A673 (cell line): ENCODE data around the gene AP3S2. TPM values are rescaled to one million over a fixed set of nuclear protein-coding genes. Genes with fewer than 3 reads are reported as not detected.

Experiments
- BruUV-seq: library from RNA; stranded (reverse); fragments of 400-500 nt; replicated peaks from 2 replicates; lab custom pipeline; 2021; lab: Mats Ljungman, UMichigan
- CTCF ChIA-PET: fragments of 300-600 bp; sonication (Branson Sonifier 250); formaldehyde crosslinking; loops from one replicate; lab custom pipeline; 2022; ENCODE audit warnings: antibody characterized with exemption; lab: Charles Lee
- POLR2A ChIA-PET: fragments of 300-600 bp; sonication (Branson Sonifier 250); formaldehyde crosslinking; loops from one replicate; lab custom pipeline; 2022; ENCODE audit warnings: antibody characterized with exemption; ENCODE audit not compliant: low non-redundant PET; lab: Charles Lee
- DNase-seq: peaks from one replicate; pipeline ENCODE4 v3.0.0-alpha.2; 2015; ENCODE audit warnings: low spot score
- H3K27ac ChIP-seq: fragments of 200-600 bp; sonication (generic); 2 replicates; pipeline ENCODE4 v1.5.1; 2016; ENCODE audit warnings: mixed run types, low read depth, mild to moderate bottlenecking, mixed read lengths, antibody characterized with exemption, low read length; ENCODE audit not compliant: poor library complexity, severe bottlenecking
- H3K27me3 ChIP-seq: fragments of 200-600 bp; sonication (generic); replicated peaks from 2 replicates; pipeline ENCODE4 v1.6.1; 2017; ENCODE audit warnings: mixed run types, low read depth, mild to moderate bottlenecking, mixed read lengths, antibody characterized with exemption, low read length; ENCODE audit not compliant: insufficient read depth, poor library complexity
- H3K36me3 ChIP-seq: fragments of 200-600 bp; sonication (generic); 2 replicates; pipeline ENCODE4 v1.6.1; 2016; ENCODE audit warnings: mixed run types, mild to moderate bottlenecking, mixed read lengths, antibody characterized with exemption, low read length; ENCODE audit not compliant: insufficient read depth, poor library complexity, severe bottlenecking
- H3K4me1 ChIP-seq: fragments of 200-600 bp; sonication (generic); 2 replicates; pipeline ENCODE4 v1.6.1; 2017; ENCODE audit warnings: mixed run types, mild to moderate bottlenecking, mixed read lengths, antibody characterized with exemption, low read length; ENCODE audit not compliant: insufficient read depth, poor library complexity, severe bottlenecking
- H3K4me3 ChIP-seq: fragments of 200-600 bp; sonication (generic); 2 replicates; pipeline ENCODE4 v1.5.1; 2016; ENCODE audit warnings: low read depth, mixed run types, mild to moderate bottlenecking, mixed read lengths, low read length; ENCODE audit not compliant: poor library complexity, severe bottlenecking
- H3K9me3 ChIP-seq: fragments of 200-600 bp; sonication (generic); 2 replicates; pipeline ENCODE4 v1.6.1; 2016; ENCODE audit warnings: mixed run types, low read depth, mild to moderate bottlenecking, mixed read lengths, antibody characterized with exemption, low read length; ENCODE audit not compliant: poor library complexity, severe bottlenecking
- EZH2 ChIP-seq: fragments of 200-600 bp; sonication (generic); IDR thresholded peaks from 2 replicates; pipeline ENCODE4 v1.6.1; 2017; ENCODE audit warnings: borderline replicate concordance, low read depth, mild to moderate bottlenecking, mixed read lengths, antibody characterized with exemption, low read length; ENCODE audit not compliant: poor library complexity, severe bottlenecking
- intact Hi-C: fragments of 100-400 bp; cut with micrococcal nuclease; formaldehyde crosslinking; loops from one replicate; pipeline ENCODE4 v1.10.0; 2022; ENCODE audit not compliant: unreplicated experiment
- total RNA-seq: library from RNA; stranded (reverse); gene quantifications from 2 replicates; pipeline ENCODE4 v1.2.3, GENCODE V29; 2021
- TF ChIP-seq, protein P1 (sequence below): fragments of 300-800, 200-600 bp; sonication (generic); conservative IDR thresholded peaks from 2 replicates; pipeline ENCODE4 v1.5.1; 2017; ENCODE audit warnings: low read depth, mild to moderate bottlenecking, antibody characterized with exemption, low read length, moderate library complexity, mixed read lengths

The AP3S2 gene
- total RNA-seq, 1 experiment from 2014 or later, result 32.0 TPM

DNA sequence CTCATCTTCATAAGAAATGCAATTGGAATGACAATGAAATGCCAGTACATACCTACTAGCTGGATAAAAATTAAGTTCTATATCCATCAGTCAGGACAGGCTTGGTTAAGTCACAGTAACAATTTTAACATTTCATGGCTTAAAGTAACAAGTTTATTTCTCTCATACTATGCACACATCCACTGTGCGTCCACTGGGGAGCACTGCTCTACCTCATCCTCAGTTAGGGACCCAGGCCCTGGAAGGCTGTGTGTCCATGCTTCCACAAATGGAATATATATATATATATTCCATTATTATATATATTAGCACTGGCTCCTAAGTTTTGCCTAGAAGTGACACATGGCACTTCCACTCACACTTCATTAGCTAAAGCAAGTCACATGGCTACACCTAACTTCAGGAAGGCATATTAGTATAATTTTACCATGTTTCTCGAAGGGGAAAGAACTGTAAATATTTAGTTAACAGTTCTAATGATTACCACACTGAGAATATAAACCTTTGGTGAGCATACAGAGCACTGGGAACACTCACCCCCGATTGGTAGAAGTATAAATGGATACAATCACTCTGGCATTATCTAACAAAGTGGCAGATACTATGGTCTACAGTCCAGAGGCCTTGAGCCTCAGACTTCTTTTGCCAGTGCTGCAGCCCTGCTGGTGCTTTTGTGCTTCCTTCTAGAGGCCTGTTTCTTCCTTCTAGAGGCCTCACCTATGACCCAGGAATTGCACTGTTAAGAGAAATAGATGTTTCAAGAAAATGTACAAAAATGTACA, 28.6 kb downstream of the AP3S2 start:
- Histone ChIP-seq H3K27ac (no peak overlapping the region), H3K4me3 (no peak overlapping the region), H3K27me3 (no peaks in the 10 kb centered on the region), H3K4me1 (no peaks in the 10 kb centered on the region), H3K9me3 (no peaks in the 10 kb centered on the region), H3K36me3 (peaks cover 8% of the 10 kb centered on the region)
- ChIA-PET CTCF (interaction anchor here (1.1 kb wide), 1 partner anchor 10 kb away, joined by 3 read pairs; no protein-coding TSS in a partner anchor), POLR2A (no interaction called here)
- DNase-seq, result no peak
- BruUV-seq, result no TSS peak
- intact Hi-C loops, result no loop called here
- TF ChIP-seq, protein P1, sequence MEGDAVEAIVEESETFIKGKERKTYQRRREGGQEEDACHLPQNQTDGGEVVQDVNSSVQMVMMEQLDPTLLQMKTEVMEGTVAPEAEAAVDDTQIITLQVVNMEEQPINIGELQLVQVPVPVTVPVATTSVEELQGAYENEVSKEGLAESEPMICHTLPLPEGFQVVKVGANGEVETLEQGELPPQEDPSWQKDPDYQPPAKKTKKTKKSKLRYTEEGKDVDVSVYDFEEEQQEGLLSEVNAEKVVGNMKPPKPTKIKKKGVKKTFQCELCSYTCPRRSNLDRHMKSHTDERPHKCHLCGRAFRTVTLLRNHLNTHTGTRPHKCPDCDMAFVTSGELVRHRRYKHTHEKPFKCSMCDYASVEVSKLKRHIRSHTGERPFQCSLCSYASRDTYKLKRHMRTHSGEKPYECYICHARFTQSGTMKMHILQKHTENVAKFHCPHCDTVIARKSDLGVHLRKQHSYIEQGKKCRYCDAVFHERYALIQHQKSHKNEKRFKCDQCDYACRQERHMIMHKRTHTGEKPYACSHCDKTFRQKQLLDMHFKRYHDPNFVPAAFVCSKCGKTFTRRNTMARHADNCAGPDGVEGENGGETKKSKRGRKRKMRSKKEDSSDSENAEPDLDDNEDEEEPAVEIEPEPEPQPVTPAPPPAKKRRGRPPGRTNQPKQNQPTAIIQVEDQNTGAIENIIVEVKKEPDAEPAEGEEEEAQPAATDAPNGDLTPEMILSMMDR, result no peak

DNA sequence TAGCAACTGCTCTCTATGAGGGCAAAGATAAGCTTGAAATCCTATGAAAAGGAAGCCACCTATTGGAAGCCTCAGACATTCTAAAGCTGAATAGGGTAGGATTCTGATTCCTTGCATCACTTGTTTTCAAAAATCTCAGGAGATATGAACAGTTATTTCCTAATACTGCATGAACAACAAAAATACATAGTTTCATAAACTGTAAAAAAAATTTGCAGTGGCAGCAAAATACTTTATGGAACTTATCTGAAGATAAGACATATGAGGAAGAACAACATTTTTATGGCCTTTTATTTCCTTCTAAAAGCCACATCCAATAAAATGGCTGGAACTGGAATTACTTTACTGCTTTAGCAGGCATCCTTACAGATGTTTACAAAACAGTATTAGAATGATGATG, 29.9 kb downstream of the AP3S2 start:
- intact Hi-C loops, result no loop called here
- H3K36me3 ChIP-seq, result peaks cover 11% of the 10 kb centered on the region
- H3K9me3 ChIP-seq, result no peaks in the 10 kb centered on the region
- TF ChIP-seq, protein P1, result no peak
- no peak for TF ChIP-seq EZH2
- H3K27me3 ChIP-seq, result no peaks in the 10 kb centered on the region
- POLR2A ChIA-PET, result no interaction called here
- CTCF ChIA-PET, result no interaction called here
- DNase-seq, result no peak
- no peak overlapping the region for H3K27ac ChIP-seq
- H3K4me1 ChIP-seq, result no peaks in the 10 kb centered on the region
- no peak overlapping the region for H3K4me3 ChIP-seq
- no TSS peak for BruUV-seq

DNA sequence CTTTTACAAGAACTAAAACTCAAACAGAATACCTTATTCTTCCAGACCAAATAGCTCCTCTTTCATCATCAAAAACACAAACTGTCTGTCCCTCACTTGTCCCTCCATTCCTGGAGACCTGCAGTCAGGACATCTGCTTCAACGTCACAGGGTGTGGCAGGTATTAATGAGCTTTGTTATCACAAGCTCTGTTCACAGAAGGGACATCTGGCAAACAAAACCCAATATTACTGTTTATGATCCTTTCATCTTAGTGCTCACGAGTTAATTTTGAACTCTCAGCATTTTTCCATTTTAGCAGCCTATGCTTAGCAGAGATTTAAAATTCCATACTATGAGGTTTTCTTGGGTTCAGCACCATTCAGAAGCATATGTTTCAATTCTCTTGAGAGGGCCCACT, 32.9 kb downstream of the AP3S2 start:
- CTCF ChIA-PET, result interaction anchor here (0.6 kb wide), 1 partner anchor 502 kb away, joined by 3 read pairs; no protein-coding TSS in a partner anchor
- Histone ChIP-seq H3K4me3 (no peak overlapping the region), H3K27me3 (no peaks in the 10 kb centered on the region), H3K9me3 (no peaks in the 10 kb centered on the region), H3K4me1 (no peaks in the 10 kb centered on the region), H3K36me3 (peaks cover 11% of the 10 kb centered on the region), H3K27ac (no peak overlapping the region)
- BruUV-seq, result no TSS peak
- POLR2A ChIA-PET, result no interaction called here
- DNase-seq, result no peak
- TF ChIP-seq EZH2, result no peak
- TF ChIP-seq, protein P1, result no peak
- intact Hi-C loops, result no loop called here
